ENCODE data around the gene MBD4. TPM values are rescaled to one million over a fixed set of nuclear protein-coding genes. Genes with fewer than 3 reads are reported as not detected.

Gene MBD4
- total and polyA plus RNA-seq, 10 of the 15 experiments (the other 5 are each of a cell fraction or from before 2014, with no cell fraction given): 17.7 to 59.0 (median 49.0) TPM

GRCh38 chr3:129421236-129421883 lies 18.4 kb downstream of the MBD4 start:
- Histone ChIP-seq H3K4me2 (ENCODE audit: control insufficient read depth, insufficient read depth) (no peak overlapping the region), H3K27ac (ENCODE audit: control insufficient read depth, insufficient read depth) (no peak overlapping the region), H3K9me3 (replicated peaks; ENCODE audit: control insufficient read depth, insufficient read depth, low read length) (peaks cover 2% of the 10 kb centered on the region; the same call in 2 of the 3 replicates), H3K4me3 (no peak overlapping the region), H2AFZ (ENCODE audit: control insufficient read depth, low read depth, low read length) (no peak overlapping the region), H4K20me1 (ENCODE audit: control insufficient read depth, insufficient read depth) (no peaks in the 10 kb centered on the region), H3K36me3 (ENCODE audit: control insufficient read depth in 2 of 2, insufficient read depth in 2 of 2, low read length in 1 of 2) (no peaks in the 10 kb centered on the region), H3K9ac (ENCODE audit: control insufficient read depth, insufficient read depth, low read length) (no peak overlapping the region), H3K79me2 (ENCODE audit: control insufficient read depth, insufficient read depth, low read length) (no peaks in the 10 kb centered on the region), H3K4me1 (ENCODE audit: control insufficient read depth, insufficient read depth, low read length) (peaks cover 19% of the 10 kb centered on the region), H3K27me3 (replicated peaks in 1 of 2; ENCODE audit: control insufficient read depth in 2 of 2, insufficient read depth in 2 of 2, low read length in 1 of 2) (no peaks in the 10 kb centered on the region)
- POLR2A ChIA-PET: interaction anchor here (1.0 to 1.5 kb wide), 4 partner anchors 8 to 22 kb away, joined by 3 to 7 read pairs (median 5); partner anchors contain the start of genes IFT122 and MBD4
- WGBS (ENCODE audit: insufficient coverage, insufficient replicate concordance, low lambda C conversion rate, missing lambda C conversion rate): 94% methylated on average over 12 of the region's 12 CpGs
- RAD21 ChIA-PET (ENCODE audit: unreplicated experiment): no interaction called here
- intact Hi-C loops (cut with micrococcal nuclease; ENCODE audit: unreplicated experiment): no loop called here
- DNase-seq (ENCODE audit: low read depth, low spot score): no peak
- ATAC-seq: no peak
- CTCF ChIA-PET: interaction anchor here (1.5 kb wide), 1 partner anchor 21 kb away, joined by 7 read pairs; no protein-coding TSS in a partner anchor
- SMC1A ChIA-PET (ENCODE audit: uncharacterized antibody, unreplicated experiment): interaction anchor here (0.7 to 2.0 kb wide), 2 partner anchors 17 to 21 kb away, joined by 3 to 5 read pairs; no protein-coding TSS in a partner anchor
- in situ Hi-C loops (cut with MboI): no loop called here
- FAIRE-seq: no peak
- no TSS peak for BruUV-seq (replicated peaks)
- no peak for TF ChIP-seq WRNIP1 (IDR thresholded peaks at IDR 0.05; ENCODE audit: borderline replicate concordance, low read depth, low read length)
- no peak for TF ChIP-seq BMI1 (IDR thresholded peaks at IDR 0.05; ENCODE audit: borderline replicate concordance)
- TF ChIP-seq MEF2A (IDR thresholded peaks at IDR 0.05; ENCODE audit: insufficient read depth, low read depth, low read length): no peak
- no peak for TF ChIP-seq SUPT20H (IDR thresholded peaks at IDR 0.05; ENCODE audit: borderline replicate concordance, control insufficient read depth, low read depth, low read length)
- no peak for TF ChIP-seq FOXM1 (IDR thresholded peaks at IDR 0.05; ENCODE audit: low read depth, low read length)
- TF ChIP-seq ZNF687 (IDR thresholded peaks at IDR 0.05): no peak
- no peak for TF ChIP-seq CBX3 (IDR thresholded peaks at IDR 0.05; ENCODE audit: borderline replicate concordance, low read depth)
- no peak for TF ChIP-seq POLR2A (IDR thresholded peaks at IDR 0.05; ENCODE audit: low read depth, low read length)
- TF ChIP-seq SMAD5 (IDR thresholded peaks at IDR 0.05; ENCODE audit: low read depth): no peak
- no peak for TF ChIP-seq CREB1 (IDR thresholded peaks at IDR 0.05; ENCODE audit: low read depth)
- TF ChIP-seq KAT2A (conservative IDR thresholded peaks at IDR 0.05; ENCODE audit: control insufficient read depth, low read depth, low read length): no peak
- TF ChIP-seq ZBTB11 (CRISPR knock-in tag; IDR thresholded peaks at IDR 0.05): no peak
- no peak for TF ChIP-seq MTA2 (IDR thresholded peaks at IDR 0.05; ENCODE audit: low read depth)
- no peak for TF ChIP-seq MLLT1 (IDR thresholded peaks at IDR 0.05)
- no peak for TF ChIP-seq NRF1 (conservative IDR thresholded peaks at IDR 0.05; ENCODE audit: low read depth, low read length)

Data from GM12878 (cell line).